ENCODE results near the gene NTSR1. TPM values are rescaled to one million over a fixed set of nuclear protein-coding genes. Genes with fewer than 3 reads are reported as not detected.

The NTSR1 gene
- total RNA-seq, 1 donor from 2014 or later: not detected

DNA sequence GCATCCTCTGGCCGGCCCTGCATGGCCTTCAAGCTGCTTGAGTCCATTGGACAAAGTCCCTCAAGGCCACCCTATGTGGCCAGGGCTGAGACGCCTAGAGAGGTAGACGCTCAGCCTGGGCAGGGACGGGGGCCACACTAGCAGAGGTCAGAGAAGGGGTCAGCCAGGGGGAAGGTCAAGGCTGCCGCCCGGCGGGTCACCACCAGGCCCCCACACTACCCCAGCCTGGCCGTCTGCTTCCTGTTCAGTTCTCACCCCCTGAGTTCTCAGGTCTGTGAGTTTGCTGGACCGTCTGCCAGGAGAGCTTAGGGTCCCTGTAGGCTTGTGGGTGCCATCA is 37.3 kb downstream of the NTSR1 start:
- DNase-seq (ENCODE audit: low read depth, low spot score): no peak
- Mint-ChIP-seq H3K36me3 (ENCODE audit: low read depth) (no peaks in the 10 kb centered on the region), H3K4me3 (no peak overlapping the region), H3K27me3 (ENCODE audit: low read depth) (peaks cover 13% of the 10 kb centered on the region), H3K27ac (ENCODE audit: unreplicated experiment) (no peak overlapping the region), H3K4me1 (peaks cover 3% of the 10 kb centered on the region), H3K9me3 (no peaks in the 10 kb centered on the region)
- TF ChIP-seq, protein P1, sequence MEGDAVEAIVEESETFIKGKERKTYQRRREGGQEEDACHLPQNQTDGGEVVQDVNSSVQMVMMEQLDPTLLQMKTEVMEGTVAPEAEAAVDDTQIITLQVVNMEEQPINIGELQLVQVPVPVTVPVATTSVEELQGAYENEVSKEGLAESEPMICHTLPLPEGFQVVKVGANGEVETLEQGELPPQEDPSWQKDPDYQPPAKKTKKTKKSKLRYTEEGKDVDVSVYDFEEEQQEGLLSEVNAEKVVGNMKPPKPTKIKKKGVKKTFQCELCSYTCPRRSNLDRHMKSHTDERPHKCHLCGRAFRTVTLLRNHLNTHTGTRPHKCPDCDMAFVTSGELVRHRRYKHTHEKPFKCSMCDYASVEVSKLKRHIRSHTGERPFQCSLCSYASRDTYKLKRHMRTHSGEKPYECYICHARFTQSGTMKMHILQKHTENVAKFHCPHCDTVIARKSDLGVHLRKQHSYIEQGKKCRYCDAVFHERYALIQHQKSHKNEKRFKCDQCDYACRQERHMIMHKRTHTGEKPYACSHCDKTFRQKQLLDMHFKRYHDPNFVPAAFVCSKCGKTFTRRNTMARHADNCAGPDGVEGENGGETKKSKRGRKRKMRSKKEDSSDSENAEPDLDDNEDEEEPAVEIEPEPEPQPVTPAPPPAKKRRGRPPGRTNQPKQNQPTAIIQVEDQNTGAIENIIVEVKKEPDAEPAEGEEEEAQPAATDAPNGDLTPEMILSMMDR (conservative IDR thresholded peaks at IDR 0.05): no peak

DNA sequence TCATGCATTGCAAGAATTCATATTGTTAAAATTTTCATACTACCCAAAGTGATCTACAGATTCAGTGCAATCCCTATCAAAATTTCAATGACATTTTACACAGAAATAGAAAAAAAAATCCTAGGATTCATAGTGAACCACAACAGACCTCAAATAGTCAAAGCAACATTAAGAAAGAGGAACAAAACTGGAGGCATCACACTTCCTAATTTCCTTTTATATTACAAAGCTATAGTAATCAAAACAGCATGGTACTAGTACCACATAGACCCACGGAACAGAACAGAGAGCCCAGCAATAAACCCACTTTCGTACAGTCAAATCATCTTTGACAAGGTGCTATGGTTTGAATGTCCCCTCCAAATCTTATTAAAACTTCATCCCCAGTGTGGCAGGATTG is 39.7 kb downstream of the NTSR1 start:
- Mint-ChIP-seq H3K4me1 (peaks cover 3% of the 10 kb centered on the region), H3K4me3 (no peak overlapping the region), H3K9me3 (no peaks in the 10 kb centered on the region), H3K36me3 (ENCODE audit: low read depth) (no peaks in the 10 kb centered on the region), H3K27ac (ENCODE audit: unreplicated experiment) (no peak overlapping the region), H3K27me3 (ENCODE audit: low read depth) (peaks cover 8% of the 10 kb centered on the region)
- DNase-seq (ENCODE audit: low read depth, low spot score): no peak
- TF ChIP-seq, protein P1 (conservative IDR thresholded peaks at IDR 0.05): no peak

DNA sequence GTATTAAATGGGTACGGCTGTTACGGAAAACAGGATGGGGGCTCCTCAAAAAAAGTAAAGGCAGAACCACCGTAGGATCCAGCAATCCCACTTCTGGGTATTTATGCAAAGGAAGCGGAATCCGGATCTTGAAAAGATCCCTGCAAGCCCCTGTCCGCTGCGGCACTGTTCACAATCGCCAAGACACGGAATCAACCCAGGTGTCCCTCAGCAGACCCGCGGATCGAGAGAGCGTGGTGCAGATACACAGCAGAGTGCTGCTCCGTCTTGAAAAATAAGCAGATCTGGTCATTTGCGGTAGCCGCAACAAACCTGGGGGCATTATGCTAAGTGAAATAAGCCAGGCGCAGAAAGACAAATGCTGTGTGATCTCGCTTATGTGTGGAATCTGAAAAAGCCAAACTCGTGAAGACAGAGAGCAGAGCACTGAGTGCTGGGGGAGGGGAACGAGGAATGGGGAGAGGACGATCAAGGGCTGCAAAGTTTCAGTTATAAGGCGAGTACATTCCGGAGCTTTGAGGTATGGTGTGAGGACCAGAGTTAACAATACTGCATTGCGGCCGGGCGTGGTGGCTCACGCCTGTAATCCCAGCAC is 41.3 kb downstream of the NTSR1 start:
- no peak for DNase-seq (ENCODE audit: low read depth, low spot score)
- Mint-ChIP-seq H3K9me3 (no peaks in the 10 kb centered on the region), H3K27ac (ENCODE audit: unreplicated experiment) (no peak overlapping the region), H3K27me3 (ENCODE audit: low read depth) (peaks cover 8% of the 10 kb centered on the region), H3K4me3 (no peak overlapping the region), H3K4me1 (no peaks in the 10 kb centered on the region), H3K36me3 (ENCODE audit: low read depth) (no peaks in the 10 kb centered on the region)
- TF ChIP-seq, protein P1 (conservative IDR thresholded peaks at IDR 0.05): no peak

DNA sequence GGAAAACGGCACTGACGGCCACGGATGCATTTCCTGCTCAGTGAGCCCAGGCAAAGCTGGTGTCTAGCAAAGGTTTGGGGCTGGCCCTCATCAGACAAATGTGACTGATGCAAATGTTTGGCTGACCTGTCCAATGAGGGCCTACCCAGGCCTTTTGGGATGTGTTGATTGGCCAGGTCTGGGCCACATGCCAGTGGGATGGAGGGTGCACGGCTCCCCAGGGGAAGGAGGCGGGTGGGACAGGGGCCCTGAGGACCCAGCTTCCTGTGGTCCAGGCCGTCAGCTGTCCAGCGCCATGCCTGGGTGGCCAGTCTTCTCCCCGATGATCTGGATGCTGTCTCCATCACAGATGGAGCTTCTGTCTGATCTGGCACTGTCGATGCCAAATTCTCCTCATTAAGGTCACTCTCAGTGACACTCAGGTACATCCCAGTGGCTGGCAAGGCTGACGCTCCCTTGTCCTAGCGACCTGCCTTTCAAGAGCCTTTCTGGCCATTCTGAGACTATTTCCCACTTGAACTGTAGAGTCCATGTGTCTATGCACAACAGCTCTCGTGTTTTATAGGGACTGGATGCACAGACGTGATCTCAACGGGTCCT is 43.0 kb downstream of the NTSR1 start:
- H3K27me3 Mint-ChIP-seq (ENCODE audit: low read depth): peaks cover 4% of the 10 kb centered on the region
- H3K4me1 Mint-ChIP-seq: no peaks in the 10 kb centered on the region
- no peak overlapping the region for H3K27ac Mint-ChIP-seq (ENCODE audit: unreplicated experiment)
- H3K9me3 Mint-ChIP-seq: no peaks in the 10 kb centered on the region
- TF ChIP-seq, protein P1 (conservative IDR thresholded peaks at IDR 0.05): no peak
- no peak overlapping the region for H3K4me3 Mint-ChIP-seq
- no peaks in the 10 kb centered on the region for H3K36me3 Mint-ChIP-seq (ENCODE audit: low read depth)
- no peak for DNase-seq (ENCODE audit: low read depth, low spot score)

DNA sequence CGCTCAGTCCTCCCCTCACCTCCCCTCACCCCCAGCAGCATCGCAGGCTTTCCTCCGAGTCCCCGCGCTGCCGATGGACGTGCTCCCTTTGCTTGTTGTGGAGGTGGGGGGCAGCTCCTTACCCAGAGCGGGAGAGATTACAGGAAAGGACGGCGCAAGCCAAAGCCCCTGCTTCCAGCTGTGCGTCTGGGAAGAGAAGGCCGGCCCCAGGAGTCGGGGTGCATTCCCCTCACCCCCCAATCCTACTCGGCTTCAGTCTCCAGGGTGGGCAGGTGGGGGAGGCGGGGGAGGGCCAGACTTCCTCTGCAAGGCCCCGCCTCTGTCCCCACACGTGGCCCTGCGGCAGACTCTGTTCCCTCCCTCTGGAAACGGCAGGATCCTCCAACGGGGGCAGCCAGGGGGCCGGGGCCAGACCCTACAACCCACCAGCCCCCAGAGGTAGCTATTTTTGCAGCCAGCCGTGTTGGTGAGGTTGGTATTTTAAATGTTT is 43.6 kb downstream of the NTSR1 start:
- DNase-seq (ENCODE audit: low read depth, low spot score): no peak
- no peak overlapping the region for H3K27ac Mint-ChIP-seq (ENCODE audit: unreplicated experiment)
- H3K4me1 Mint-ChIP-seq: no peaks in the 10 kb centered on the region
- no peaks in the 10 kb centered on the region for H3K36me3 Mint-ChIP-seq (ENCODE audit: low read depth)
- H3K9me3 Mint-ChIP-seq: no peaks in the 10 kb centered on the region
- peaks cover 7% of the 10 kb centered on the region for H3K27me3 Mint-ChIP-seq (ENCODE audit: low read depth)
- no peak overlapping the region for H3K4me3 Mint-ChIP-seq
- TF ChIP-seq, protein P1 (conservative IDR thresholded peaks at IDR 0.05): no peak
